NK-92 (cell line): Measurements from ENCODE around the gene OAS3.
"Not testable (repeated sequence)": the region's sequence is repeated elsewhere in the genome, so short reads cannot be mapped to it uniquely, and the experiment has no call there.

Experiments
- DNase-seq: peaks from one replicate; lab custom pipeline; 2025; ENCODE audit not compliant: unreplicated experiment; lab: John Stamatoyannopoulos, UW

The OAS3 gene, protein sequence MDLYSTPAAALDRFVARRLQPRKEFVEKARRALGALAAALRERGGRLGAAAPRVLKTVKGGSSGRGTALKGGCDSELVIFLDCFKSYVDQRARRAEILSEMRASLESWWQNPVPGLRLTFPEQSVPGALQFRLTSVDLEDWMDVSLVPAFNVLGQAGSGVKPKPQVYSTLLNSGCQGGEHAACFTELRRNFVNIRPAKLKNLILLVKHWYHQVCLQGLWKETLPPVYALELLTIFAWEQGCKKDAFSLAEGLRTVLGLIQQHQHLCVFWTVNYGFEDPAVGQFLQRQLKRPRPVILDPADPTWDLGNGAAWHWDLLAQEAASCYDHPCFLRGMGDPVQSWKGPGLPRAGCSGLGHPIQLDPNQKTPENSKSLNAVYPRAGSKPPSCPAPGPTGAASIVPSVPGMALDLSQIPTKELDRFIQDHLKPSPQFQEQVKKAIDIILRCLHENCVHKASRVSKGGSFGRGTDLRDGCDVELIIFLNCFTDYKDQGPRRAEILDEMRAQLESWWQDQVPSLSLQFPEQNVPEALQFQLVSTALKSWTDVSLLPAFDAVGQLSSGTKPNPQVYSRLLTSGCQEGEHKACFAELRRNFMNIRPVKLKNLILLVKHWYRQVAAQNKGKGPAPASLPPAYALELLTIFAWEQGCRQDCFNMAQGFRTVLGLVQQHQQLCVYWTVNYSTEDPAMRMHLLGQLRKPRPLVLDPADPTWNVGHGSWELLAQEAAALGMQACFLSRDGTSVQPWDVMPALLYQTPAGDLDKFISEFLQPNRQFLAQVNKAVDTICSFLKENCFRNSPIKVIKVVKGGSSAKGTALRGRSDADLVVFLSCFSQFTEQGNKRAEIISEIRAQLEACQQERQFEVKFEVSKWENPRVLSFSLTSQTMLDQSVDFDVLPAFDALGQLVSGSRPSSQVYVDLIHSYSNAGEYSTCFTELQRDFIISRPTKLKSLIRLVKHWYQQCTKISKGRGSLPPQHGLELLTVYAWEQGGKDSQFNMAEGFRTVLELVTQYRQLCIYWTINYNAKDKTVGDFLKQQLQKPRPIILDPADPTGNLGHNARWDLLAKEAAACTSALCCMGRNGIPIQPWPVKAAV

DNA sequence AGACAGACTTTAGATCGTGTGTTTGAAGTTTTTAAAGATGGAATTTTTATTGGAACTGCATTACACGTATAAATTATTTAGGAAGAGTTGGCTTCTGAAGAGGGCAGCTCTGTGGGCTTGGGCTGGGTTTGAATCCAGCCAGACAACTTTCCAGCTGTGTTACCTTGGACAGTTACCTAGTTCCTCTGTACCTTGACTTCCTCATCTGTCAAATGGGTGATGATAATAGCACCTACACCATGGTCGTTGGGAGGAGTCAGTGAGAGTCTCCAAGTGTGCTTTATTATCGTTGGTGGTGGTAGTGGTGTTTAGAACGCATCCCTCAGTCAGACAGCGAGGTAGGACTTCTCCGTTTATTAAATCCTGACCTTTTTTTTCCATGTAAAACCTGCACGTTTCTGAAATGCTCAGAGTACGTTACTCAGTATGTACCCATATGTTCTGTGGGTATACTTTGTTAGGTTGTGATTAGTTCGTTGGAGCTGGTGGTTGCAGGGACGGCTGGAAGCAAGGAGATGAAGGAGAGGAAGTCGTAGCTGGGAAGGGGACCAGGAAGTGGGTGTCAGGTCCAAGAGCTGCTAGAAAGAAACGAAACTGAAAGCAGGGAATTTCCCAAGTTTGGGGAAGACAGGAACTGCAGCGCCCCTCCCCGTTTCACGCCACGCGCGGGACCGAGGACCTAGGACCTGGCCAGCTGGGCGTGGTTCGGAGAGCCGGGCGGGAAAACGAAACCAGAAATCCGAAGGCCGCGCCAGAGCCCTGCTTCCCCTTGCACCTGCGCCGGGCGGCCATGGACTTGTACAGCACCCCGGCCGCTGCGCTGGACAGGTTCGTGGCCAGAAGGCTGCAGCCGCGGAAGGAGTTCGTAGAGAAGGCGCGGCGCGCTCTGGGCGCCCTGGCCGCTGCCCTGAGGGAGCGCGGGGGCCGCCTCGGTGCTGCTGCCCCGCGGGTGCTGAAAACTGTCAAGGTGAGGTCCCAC, at the start of gene OAS3:
TSS of gene OAS3 (plus strand) at position 734 of the 979 bp plus-strand sequence. CDS start at position 791, 57 bp downstream.
- DNase-seq, result no peak

DNA sequence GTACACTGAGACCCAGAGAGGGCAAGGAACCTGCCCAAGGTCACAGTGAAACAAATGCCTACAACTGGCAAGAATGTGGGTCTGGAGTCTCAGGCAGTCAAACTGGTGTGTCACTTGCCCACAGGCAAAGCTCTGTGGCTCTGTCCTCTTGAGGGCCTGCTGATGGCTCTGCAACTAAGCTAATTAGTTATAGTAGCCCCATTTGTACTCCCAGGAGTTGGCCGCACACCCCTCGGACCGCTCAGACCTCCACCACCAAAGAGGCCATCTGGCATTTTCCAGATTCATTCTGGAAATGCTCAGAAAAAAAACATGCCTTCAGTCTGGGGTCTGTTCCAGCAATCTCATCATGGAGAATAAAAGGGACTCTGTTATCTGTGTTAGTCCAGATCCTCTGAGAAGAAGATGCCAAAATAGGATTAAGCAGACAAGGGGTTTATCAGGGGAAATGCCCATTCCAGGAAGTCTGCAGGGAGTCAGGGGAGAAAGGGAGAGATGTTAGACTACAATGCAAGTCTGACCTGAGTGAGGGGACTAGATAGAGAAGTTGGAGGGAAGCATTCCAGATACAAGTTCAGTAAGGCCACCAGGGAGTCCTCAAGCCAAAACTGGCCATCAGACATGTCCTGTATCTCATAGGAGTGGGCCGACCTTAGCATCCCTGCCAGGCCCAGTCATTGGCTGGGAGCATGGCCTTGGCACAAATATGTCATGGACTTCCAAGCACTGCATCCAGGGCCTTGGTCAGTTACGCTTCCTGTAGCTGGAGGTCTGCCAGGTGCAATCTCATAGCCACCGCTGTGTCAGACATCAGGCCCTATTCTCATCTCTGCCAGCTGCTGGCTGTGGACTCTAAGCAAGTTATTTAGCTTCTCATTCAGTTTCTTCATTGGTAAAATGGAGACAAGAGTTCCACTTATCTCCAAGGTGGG, 46.9 kb upstream of the OAS3 start:
- DNase-seq, result no peak

DNA sequence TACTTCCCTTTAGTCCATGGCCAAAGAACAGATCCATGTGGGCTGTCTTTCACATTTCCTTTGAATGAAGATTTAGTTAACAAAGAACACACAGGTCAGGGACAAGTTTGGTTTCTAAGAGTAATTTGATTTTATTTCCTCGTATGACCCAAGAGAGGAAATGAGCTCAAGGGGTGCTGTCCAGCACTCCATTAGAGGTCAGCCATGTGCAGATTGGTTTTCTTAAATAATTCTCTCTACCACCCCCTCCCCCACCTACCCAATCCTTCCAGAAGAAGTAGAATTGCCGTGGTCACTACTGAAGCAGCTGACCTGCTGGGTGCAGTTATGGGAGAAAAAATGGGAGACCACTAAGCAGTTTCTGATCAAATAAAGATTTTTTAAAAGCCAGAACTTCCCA, 45.4 kb upstream of the OAS3 start:
- DNase-seq, result no peak

DNA sequence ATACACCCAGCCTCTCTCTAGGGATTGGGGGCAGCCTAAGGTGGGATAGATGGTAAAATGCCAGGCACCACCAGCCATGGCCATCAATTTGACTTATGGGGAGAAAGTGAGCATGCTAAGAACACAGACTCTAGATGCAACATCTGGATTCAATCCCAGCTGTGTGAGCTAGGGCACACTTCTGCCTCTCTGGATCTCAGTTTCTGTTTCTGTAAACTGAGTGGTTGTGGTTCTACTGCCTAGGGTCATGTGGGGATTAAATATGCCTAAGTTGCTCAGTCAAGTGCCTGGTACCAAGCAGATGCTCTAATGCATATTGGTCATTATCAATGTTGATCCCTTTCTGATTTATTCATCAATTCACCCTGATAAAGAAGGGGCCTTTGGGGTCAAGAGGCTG, 44.1 kb upstream of the OAS3 start:
- no peak for DNase-seq

DNA sequence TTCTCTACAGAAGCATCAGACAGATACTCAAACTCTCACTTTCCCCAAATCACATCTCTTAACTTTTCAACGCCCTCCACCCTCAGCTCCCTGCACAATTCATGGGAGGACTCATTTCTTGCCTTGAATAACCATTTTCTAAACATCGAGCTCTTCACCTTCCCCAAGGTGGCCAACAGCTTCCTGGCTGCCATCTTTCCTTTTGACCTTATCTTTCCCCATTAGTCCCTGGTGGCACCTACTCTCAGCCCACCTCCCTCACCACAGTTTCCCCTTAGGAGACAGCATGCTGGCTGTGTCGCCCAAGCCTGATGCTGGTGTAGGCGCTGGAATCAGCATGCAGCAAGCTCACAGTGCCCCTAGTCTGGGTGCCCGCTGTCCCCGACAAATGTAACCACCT, 39.9 kb upstream of the OAS3 start:
- no peak for DNase-seq

DNA sequence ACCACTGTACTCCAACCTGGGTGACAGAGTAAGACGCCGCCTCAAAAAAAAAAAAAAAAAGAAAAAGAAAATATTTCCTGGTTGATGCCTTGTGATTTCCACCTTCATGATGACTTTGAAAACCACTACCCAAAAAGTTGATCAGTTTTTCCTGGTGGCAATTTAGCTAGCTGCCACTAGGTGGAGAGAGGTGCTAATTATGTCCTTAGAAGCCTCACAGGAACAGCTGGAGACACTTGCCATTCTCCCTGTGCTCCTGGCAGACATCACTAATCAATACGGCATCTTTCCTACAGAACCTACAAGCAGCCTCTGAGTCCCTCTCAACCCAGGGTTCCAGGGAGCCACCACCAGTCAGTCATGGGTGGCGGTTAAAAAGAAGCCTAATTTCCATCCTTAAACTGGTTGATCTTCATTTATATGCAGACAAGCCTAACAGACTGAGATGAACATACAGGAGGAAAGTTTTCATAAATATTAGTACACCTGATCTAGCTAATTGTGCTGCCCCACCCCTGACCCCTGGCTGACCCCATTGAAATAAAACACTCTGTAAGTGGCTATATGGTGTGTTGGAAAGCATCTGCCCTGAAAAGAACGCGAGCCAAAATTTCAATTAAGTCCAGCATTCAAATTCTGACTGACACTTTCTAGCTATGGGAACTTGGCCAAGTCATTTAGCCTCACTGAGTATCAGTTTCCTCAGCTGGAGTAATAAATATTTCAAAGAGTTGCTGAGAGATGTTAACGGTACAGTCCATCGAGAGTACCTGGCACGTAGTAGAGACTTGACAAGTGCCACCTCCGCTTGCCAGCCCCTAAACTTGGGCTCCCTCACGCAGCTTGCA, 37.8 kb upstream of the OAS3 start:
- no peak for DNase-seq

DNA sequence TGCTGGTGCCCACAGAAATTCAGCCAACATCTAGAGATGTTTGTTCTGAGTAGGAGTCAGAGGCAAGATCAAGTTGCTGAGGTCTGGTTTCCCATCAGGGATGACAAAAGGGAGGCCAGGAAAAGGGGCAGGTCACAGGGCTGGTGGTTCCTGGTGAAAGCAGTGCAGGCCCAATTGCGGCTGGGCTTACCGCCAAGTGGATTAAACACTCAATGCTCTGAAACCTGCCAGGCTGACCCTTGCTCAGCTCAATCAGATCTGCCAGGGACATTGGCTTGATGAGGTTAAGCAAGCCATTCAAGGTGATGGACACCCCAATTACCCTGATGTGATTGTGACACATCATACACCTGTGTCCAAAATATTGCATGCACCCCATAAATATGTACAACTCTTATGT, 37.0 kb upstream of the OAS3 start:
- DNase-seq, result no peak

DNA sequence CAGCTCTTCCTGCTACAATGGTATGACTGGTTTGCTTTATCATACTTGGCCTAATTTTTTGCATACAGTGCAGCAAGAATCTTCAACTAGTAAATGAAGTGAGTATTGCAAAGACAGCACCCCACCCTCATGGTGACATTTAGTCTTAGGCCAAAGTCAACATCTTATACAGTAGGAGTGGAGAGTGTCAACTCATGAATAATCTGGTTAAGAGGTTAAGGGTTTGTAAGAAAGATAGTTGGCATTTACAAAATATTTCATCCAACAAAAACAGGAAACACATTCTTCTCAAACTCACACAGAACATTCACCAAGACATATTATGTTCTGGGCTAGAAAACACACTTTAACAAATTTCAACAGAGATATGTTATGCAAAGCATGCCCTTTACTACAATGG, 33.7 kb upstream of the OAS3 start:
- DNase-seq, result no peak

DNA sequence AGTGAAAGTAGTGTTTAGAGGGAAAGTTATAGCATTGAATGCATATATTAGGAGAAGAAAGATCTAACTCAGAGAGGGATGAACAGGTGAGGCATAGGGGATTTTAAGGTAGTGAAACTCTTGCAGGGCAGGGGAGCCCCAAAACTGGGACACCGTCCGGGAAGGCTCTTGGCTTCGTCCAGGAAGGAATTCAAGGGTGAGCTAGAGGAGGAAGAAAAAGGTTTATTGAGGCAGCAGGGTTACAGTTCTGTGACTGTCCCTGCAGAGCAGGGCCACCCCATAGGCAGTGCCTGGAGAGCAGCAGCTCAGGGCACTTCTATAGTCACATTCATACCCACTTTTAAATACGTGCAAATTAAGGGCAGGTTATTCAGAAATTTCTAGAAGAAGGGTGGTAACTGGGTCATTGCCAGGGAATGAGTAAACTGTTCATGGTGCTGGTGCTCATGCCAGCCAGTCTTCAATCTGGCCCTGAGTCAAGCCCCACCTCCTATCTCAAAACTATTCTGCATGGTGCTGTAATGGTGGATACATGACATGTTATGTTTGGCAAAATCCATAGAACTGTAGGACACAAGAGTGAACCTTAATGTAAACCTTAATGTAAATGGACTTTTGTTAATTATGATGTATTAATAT, 32.7 kb upstream of the OAS3 start:
- DNase-seq, result no peak

DNA sequence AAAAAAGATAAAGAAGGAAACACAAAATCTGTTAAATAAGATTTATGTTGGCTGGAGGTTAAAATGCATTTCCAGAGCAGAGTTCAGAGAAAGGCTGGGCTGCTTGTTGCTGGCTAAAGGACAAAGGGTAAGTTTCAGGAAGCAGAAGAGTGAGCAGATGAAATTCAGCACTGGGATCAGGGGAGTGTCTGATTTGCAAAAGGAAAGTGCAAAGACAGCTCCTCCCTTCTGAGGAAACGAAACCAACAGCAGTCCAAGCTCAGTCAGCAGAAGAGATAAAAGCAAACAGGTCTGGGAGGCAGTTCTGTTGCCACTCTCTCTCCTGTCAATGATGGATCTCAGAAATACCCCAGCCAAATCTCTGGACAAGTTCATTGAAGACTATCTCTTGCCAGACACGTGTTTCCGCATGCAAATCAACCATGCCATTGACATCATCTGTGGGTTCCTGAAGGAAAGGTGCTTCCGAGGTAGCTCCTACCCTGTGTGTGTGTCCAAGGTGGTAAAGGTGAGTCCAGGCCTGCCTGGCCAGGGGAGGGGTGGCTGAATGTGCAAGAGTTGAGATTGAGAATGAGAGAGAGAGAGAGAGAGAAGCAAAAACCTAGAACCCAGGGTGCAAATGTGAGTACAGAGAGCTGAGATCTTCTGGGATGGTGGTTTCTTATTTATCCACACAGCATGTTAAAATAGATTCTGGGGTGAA, 31.4 kb upstream of the OAS3 start, which contains the start of gene OAS1:
TSS of gene OAS1 (plus strand) at position 251 of the 703 bp plus-strand sequence. CDS start at position 329, 78 bp downstream.
- no peak for DNase-seq

DNA sequence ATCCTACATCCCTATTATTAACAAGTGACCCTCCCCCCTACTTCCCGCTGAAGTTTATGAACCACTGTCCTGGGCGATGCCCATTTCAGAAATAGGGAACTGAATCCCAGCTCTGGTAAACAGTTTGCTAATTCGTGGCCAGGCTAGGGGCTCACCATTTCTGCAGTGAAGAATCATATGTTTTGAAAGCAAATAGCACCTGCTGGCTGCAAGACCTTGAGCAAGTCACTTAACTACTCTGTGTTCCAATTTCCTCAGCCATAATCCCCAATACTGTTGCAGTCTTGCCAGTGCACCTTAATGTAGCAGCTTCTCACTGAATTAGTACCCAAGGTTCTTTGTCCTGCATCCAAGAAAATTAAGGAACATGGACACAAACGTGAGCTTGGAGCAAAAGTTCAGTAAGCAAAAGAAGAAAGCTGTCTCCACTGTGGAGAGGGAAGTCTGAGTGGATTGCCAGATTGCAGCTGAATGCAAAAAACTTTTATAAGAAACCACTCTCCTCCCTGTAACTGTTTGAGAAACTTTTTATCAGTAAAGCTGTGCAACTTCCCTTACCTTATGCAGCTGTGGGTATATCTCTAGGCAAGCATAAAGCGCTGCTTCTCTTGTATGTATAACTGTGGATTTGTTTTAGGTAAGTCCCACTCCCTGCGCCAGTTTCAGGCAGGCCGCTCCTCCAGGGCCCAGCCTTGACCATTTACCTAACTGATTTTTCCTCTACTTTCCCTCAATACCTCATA, 30.7 kb upstream of the OAS3 start:
- no peak for DNase-seq

DNA sequence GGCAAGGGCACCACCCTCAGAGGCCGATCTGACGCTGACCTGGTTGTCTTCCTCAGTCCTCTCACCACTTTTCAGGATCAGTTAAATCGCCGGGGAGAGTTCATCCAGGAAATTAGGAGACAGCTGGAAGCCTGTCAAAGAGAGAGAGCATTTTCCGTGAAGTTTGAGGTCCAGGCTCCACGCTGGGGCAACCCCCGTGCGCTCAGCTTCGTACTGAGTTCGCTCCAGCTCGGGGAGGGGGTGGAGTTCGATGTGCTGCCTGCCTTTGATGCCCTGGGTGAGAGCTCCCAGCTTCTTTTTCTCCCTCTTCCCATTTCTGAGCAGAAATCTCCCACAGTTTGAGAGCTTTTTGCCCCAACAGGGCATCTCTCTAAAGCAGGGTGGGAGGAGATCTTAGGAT, 29.7 kb upstream of the OAS3 start:
- DNase-seq, result no peak

DNA sequence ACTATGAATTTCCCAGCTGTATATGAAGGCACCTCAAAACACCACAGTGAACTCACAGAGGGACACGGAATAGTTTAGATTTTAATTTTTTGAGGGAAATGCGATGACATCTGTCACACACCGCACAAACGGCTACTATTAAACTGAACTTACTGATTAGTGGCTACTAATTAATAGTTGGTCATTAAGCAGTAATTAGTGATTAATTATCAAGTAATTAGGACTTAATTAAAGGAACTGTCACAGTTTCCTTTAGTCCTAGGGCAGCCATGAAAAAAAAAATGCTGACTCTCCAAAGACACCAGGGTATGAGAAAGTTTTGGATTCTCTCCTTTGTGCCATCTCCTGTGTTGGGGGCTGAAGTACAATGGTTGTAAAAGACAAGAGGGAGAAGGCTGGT, 28.6 kb upstream of the OAS3 start:
- no peak for DNase-seq

DNA sequence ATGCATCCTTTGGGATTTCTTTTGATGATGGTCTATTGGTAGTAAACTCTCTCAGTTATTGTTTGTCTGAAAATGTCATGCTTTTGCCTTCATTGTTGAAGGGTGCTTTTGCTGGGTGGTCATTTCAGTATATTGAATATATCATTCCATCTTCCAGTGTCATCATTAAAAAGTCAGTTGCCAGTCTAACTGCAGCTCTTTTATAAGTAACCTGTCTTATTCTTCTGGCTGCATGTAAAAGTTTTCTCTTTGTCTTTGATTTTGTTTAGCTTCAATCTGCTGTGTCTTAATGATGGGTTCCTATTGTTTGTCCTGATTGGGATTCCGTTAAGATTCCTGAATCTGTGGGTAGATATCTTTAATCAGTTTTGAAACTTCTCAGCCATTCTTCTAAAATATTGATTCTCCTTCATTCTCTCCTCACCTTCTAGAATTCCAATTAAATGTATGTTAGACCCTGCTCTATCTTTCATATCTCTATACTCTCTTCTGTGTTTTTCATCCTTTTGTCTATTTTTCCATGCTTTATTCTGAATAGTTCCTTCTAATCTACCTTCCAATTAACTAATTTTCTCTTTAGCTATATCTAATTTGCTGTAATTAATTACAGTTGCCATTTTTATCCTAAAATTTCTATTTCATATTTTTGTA, 25.1 kb upstream of the OAS3 start:
- no peak for DNase-seq

DNA sequence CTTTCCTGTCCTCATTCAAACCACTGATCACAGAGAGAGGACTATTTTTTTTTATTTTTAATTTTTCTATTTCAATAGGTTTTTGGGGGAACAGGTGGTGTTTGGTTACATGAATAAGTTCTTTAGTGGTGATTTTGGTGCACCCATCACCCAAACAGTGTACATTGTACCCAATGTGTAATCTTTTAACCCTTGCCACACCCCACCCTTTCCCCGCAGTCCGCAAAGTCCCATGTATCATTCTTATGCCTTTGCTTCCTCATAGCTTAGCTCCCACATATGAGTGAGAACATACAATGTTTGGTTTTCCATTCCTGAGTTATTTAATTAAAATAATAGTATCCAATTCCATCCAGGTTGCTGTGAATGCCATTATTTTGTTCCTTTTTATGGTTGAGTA, 24.4 kb upstream of the OAS3 start:
- not testable (repeated sequence) for DNase-seq

DNA sequence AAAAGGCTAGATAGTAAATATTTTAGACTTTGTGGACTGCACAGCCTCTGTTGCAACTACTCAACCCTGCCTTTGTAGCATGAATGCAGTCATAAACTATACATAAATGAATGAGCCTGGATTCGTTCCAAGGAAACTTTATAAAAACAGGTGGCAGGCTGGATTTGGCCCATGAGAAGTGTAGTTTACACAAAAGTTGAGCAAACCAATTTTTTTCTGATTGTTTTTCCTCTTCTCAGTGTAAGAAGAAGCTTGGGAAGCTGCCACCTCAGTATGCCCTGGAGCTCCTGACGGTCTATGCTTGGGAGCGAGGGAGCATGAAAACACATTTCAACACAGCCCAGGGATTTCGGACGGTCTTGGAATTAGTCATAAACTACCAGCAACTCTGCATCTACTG, 22.0 kb upstream of the OAS3 start:
- DNase-seq, result no peak
